ENCODE results near the gene IGF2BP2.

The IGF2BP2 gene

DNA sequence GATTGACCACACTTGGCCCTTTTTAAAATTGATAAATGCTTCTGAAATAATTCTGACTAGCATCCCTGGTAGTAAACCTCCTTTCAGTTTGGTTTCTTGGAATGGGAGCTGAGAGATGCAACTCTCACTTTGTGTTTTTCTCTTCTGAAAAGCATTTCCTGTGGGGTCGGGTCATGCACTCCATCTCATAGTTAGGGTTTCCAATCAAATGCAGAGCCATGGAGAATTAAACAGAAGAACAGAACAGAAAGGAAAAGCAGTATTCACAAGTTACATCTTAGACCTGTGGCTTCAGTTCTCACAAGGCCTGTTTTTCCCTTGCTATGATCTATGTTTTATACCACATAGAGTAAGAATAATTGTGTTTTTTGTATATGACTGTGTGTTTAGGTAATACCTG lies 199.1 kb downstream of the IGF2BP2 start:
- peaks cover 26 to 30% of the 10 kb centered on the region in 2 donors for H3K36me3 Mint-ChIP-seq

GRCh38 chr3:185623939-185624665 lies 200.7 kb downstream of the IGF2BP2 start:
- DNase-seq, result no peak
- Mint-ChIP-seq H3K27me3 (no peaks in the 10 kb centered on the region), H3K36me3 (peaks cover 23 to 28% of the 10 kb centered on the region in 2 donors), H3K9me3 (no peaks in the 10 kb centered on the region), H3K4me3 (no peak overlapping the region), H3K4me1 (no peaks in the 10 kb centered on the region), H3K27ac (no peak overlapping the region)
- no peak for ATAC-seq (replicated peaks)

More for the DNA sequence above, 199.1 kb downstream of the IGF2BP2 start:
- Mint-ChIP-seq H3K27me3 (no peaks in the 10 kb centered on the region), H3K4me1 (peaks cover 0 to 5% of the 10 kb centered on the region in 2 donors), H3K27ac (no peak overlapping the region), H3K4me3 (no peak overlapping the region), H3K9me3 (no peaks in the 10 kb centered on the region)
- ATAC-seq (replicated peaks) (no peak), DNase-seq (no peak)

DNA sequence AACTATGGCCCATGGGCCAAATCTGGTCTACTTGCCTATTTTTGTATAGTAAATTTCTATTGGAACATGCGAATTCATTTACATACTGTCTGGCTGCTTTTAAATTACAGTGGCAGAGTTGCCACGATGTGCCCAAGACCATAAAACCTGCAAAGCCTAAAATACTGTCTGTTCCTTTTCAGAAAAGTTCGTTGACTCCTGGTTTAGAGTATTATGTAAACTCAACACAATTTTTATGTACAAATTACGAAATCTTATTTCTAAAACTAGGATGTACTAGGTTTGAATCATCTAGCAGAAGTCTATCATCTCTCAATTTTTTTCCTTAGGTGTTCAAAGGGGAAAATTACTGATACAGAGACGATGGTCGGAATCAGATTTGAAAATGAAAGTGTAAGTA lies 211.8 kb downstream of the IGF2BP2 start:
- Mint-ChIP-seq H3K9me3 (no peaks in the 10 kb centered on the region), H3K4me1 (no peaks in the 10 kb centered on the region), H3K27me3 (no peaks in the 10 kb centered on the region), H3K36me3 (peaks cover 29 to 44% of the 10 kb centered on the region in 2 donors), H3K4me3 (no peak overlapping the region), H3K27ac (no peak overlapping the region)
- no peak for ATAC-seq (replicated peaks)
- DNase-seq, result no peak

GRCh38 chr3:185606196-185606595 lies 218.6 kb downstream of the IGF2BP2 start:
- ATAC-seq (replicated peaks) (no peak), DNase-seq (no peak)
- H3K4me1 Mint-ChIP-seq, result peaks cover 0 to 2% of the 10 kb centered on the region in 2 donors
- no peaks in the 10 kb centered on the region for H3K9me3 Mint-ChIP-seq
- no peak overlapping the region for H3K27ac Mint-ChIP-seq
- no peak overlapping the region for H3K4me3 Mint-ChIP-seq
- H3K27me3 Mint-ChIP-seq, result no peaks in the 10 kb centered on the region
- peaks cover 56 to 60% of the 10 kb centered on the region in 2 donors for H3K36me3 Mint-ChIP-seq

- no peaks in the 10 kb centered on the region for H3K9me3 Mint-ChIP-seq
- H3K36me3 Mint-ChIP-seq, result peaks cover 56 to 60% of the 10 kb centered on the region in 2 donors
- no peak overlapping the region for H3K4me3 Mint-ChIP-seq
- no peaks in the 10 kb centered on the region for H3K27me3 Mint-ChIP-seq
- no peak for ATAC-seq (replicated peaks)
- peaks cover 0 to 2% of the 10 kb centered on the region in 2 donors for H3K4me1 Mint-ChIP-seq
- H3K27ac Mint-ChIP-seq, result no peak overlapping the region
- no peak for DNase-seq
Measured at GRCh38 chr3:185605566-185605965, 219.3 kb downstream of the IGF2BP2 start.

GRCh38 chr3:185595526-185595925 lies 229.3 kb downstream of the IGF2BP2 start:
- H3K36me3 Mint-ChIP-seq, result peaks cover 13 to 16% of the 10 kb centered on the region in 2 donors
- H3K9me3 Mint-ChIP-seq, result no peaks in the 10 kb centered on the region
- peak overlapping the region; percentile 30 to 60 for H3K4me3 Mint-ChIP-seq
- DNase-seq (no peak), ATAC-seq (replicated peaks) (peak; percentile 99)
- peak overlapping the region; percentile 66 for H3K27ac Mint-ChIP-seq
- peaks cover 9 to 23% of the 10 kb centered on the region in 2 donors for H3K4me1 Mint-ChIP-seq
- H3K27me3 Mint-ChIP-seq, result no peaks in the 10 kb centered on the region

GRCh38 chr3:185594073-185594472 lies 230.8 kb downstream of the IGF2BP2 start:
- no peak for ATAC-seq (replicated peaks)
- Mint-ChIP-seq H3K27ac (no peak overlapping the region), H3K27me3 (no peaks in the 10 kb centered on the region)

More at GRCh38 chr3:185594073-185594472, 230.8 kb downstream of the IGF2BP2 start:
- Mint-ChIP-seq H3K4me1 (peaks cover 9 to 27% of the 10 kb centered on the region in 2 donors), H3K4me3 (no peak overlapping the region), H3K9me3 (no peaks in the 10 kb centered on the region), H3K36me3 (peaks cover 9 to 12% of the 10 kb centered on the region in 2 donors)
- DNase-seq, result no peak

Measured in stimulated activated naive B cell treated with anti-CD40 and anti-IgM and Interleukin-4, amounts not matched to agents 10 μg/mL and 1 μg/mL and 100 μg/mL, for 72 hours (primary cell).